Measurements from ENCODE around the gene BTBD17. TPM values are rescaled to one million over a fixed set of nuclear protein-coding genes. Genes with fewer than 3 reads are reported as not detected.

Gene BTBD17
- total and polyA plus RNA-seq, 2 of the 8 experiments (the other 6 are each of a cell fraction or from before 2014, with no cell fraction given): 7.0 to 14.8 TPM

- TF ChIP-seq RXRA (IDR thresholded peaks at IDR 0.05; ENCODE audit: insufficient read depth, low read depth, low read length) (no peak), KDM5A (IDR thresholded peaks at IDR 0.05; ENCODE audit: low read length) (no peak), TBP (IDR thresholded peaks at IDR 0.05; ENCODE audit: low read depth, low read length) (no peak)
Observed at GRCh38 chr17:74403512-74404137, 42.0 kb upstream of the BTBD17 start (continued).
